GM12878 (cell line): ENCODE measurements around the gene HIP1. TPM values are rescaled to one million over a fixed set of nuclear protein-coding genes. Genes with fewer than 3 reads are reported as not detected.
"Not testable (repeated sequence)": the region's sequence is repeated elsewhere in the genome, so short reads cannot be mapped to it uniquely, and the experiment has no call there.

Experiments
- ATAC-seq: fragments of 200-7000 bp; cut with Tn5 transposase; 3 replicates; pipeline ENCODE4 v1.9.1; 2020; ENCODE audit warnings: mild to moderate bottlenecking, moderate library complexity
- BruUV-seq: library from RNA; stranded (reverse); fragments of 400-500 nt; replicated peaks from 2 replicates; lab custom pipeline; 2021; lab: Mats Ljungman, UMichigan
- CTCF ChIA-PET: fragments of 300-600 bp; sonication (Branson Sonifier 250); formaldehyde crosslinking; extraction: SDS; loops from one replicate; lab custom pipeline; 2021; ENCODE audit warnings: inconsistent platforms; lab: Yijun Ruan, JAX
- POLR2A ChIA-PET: fragments of 350-600 bp; formaldehyde crosslinking; extraction: SDS; loops from one replicate; lab custom pipeline; 2021; ENCODE audit warnings: inconsistent platforms; lab: Charles Lee
- RAD21 ChIA-PET: fragments of 300-600 bp; sonication (Branson Sonifier 250); formaldehyde crosslinking; loops from one replicate; lab custom pipeline; 2023; ENCODE audit warnings: antibody characterized with exemption; ENCODE audit not compliant: unreplicated experiment; lab: Charles Lee
- SMC1A ChIA-PET: fragments of 300-600 bp; sonication (Branson Sonifier 250); formaldehyde crosslinking; loops from one replicate; lab custom pipeline; 2023; ENCODE audit not compliant: unreplicated experiment, uncharacterized antibody; lab: Charles Lee
- DNase-seq: peaks from one replicate; pipeline ENCODE4 v3.0.0-alpha.2; 2011; ENCODE audit warnings: low read depth, low spot score
- FAIRE-seq: peaks from 3 replicates; lab custom pipeline; 2011; peaks lifted over from hg19 to GRCh38; lab: Jason Lieb, UNC
- H2AFZ ChIP-seq: 2 replicates; pipeline ENCODE4 v1.6.0; 2011; ENCODE audit warnings: low read depth, low read length, control low read depth; ENCODE audit not compliant: control insufficient read depth
- H3K27ac ChIP-seq: 2 replicates; pipeline ENCODE4 v1.5.1; 2011; ENCODE audit warnings: control low read depth; ENCODE audit not compliant: control insufficient read depth, insufficient read depth
- H3K27me3 ChIP-seq, 2 experiments: replicated peaks in 1 of 2; 2 replicates each; pipeline versions ENCODE4 v1.6.0 to v1.6.1; 2011; ENCODE audit warnings: low read length in 1 of 2; ENCODE audit not compliant: control insufficient read depth in 2 of 2, insufficient read depth in 2 of 2
- H3K36me3 ChIP-seq, 2 experiments: 2 replicates each; pipeline ENCODE4 v1.5.1; 2011; ENCODE audit warnings: low read length in 1 of 2; ENCODE audit not compliant: control insufficient read depth in 2 of 2, insufficient read depth in 2 of 2
- H3K4me1 ChIP-seq: 2 replicates; pipeline ENCODE4 v1.6.1; 2011; ENCODE audit warnings: mild to moderate bottlenecking, low read length, moderate library complexity, mixed read lengths; ENCODE audit not compliant: control insufficient read depth, insufficient read depth
- H3K4me2 ChIP-seq: 2 replicates; pipeline ENCODE4 v1.6.0; 2011; ENCODE audit warnings: control low read depth; ENCODE audit not compliant: control insufficient read depth, insufficient read depth
- H3K4me3 ChIP-seq: fragments of 200-600 bp; sonication (generic); 2 replicates; pipeline ENCODE4 v1.5.1; 2016
- H3K79me2 ChIP-seq: 2 replicates; pipeline ENCODE4 v1.6.0; 2011; ENCODE audit warnings: low read length; ENCODE audit not compliant: control insufficient read depth, insufficient read depth
- H3K9ac ChIP-seq: 2 replicates; pipeline ENCODE4 v1.8.0; 2011; ENCODE audit warnings: low read length, control low read depth, mixed read lengths; ENCODE audit not compliant: control insufficient read depth, insufficient read depth
- H3K9me3 ChIP-seq: replicated peaks from 3 replicates; pipeline ENCODE4 v1.5.1; 2011; ENCODE audit warnings: mild to moderate bottlenecking, low read length; ENCODE audit not compliant: control insufficient read depth, insufficient read depth
- H4K20me1 ChIP-seq: 2 replicates; pipeline ENCODE4 v1.6.0; 2011; ENCODE audit not compliant: control insufficient read depth, insufficient read depth
- EZH2 ChIP-seq: IDR thresholded peaks from 2 replicates; pipeline ENCODE4 v1.6.1; 2012; ENCODE audit warnings: low read depth, mild to moderate bottlenecking, control low read depth, inconsistent platforms, low read length, borderline replicate concordance; ENCODE audit not compliant: control insufficient read depth
- JUNB ChIP-seq: IDR thresholded peaks from 2 replicates; pipeline ENCODE4 v1.6.1; 2016; ENCODE audit warnings: antibody characterized with exemption, mild to moderate bottlenecking
- MEF2B ChIP-seq: fragments of 450-650 bp; IDR thresholded peaks from 2 replicates; pipeline ENCODE4 v1.6.1; 2018; ENCODE audit warnings: mild to moderate bottlenecking, moderate library complexity; ENCODE audit not compliant: partially characterized antibody, poor library complexity, severe bottlenecking
- MYB ChIP-seq: fragments of 150-350 bp; IDR thresholded peaks from 2 replicates; pipeline ENCODE4 v1.6.1; 2014; ENCODE audit warnings: mild to moderate bottlenecking, low read depth, low read length, borderline replicate concordance
- NBN ChIP-seq: fragments of 450-650 bp; IDR thresholded peaks from 2 replicates; pipeline ENCODE4 v1.6.1; 2016
- NFYA ChIP-seq: IDR thresholded peaks from 2 replicates; pipeline ENCODE4 v1.6.1; 2011; ENCODE audit warnings: low read depth, mild to moderate bottlenecking, low read length, improper control_type of control experiment, borderline replicate concordance
- USF2 ChIP-seq: IDR thresholded peaks from 2 replicates; pipeline ENCODE4 v1.6.1; 2011; ENCODE audit warnings: low read depth, low read length, improper control_type of control experiment, borderline replicate concordance
- WRNIP1 ChIP-seq: IDR thresholded peaks from 2 replicates; pipeline ENCODE4 v1.6.1; 2011; ENCODE audit warnings: low read depth, low read length, improper control_type of control experiment, borderline replicate concordance
- ZNF207 ChIP-seq: fragments of 450-650 bp; IDR thresholded peaks from 2 replicates; pipeline ENCODE4 v1.6.1; 2014; ENCODE audit warnings: antibody characterized with exemption, mild to moderate bottlenecking, borderline replicate concordance
- WGBS: methylation state at CpG from one replicate; pipeline ENCODE4 v1.1.6; 2016; ENCODE audit warnings: low lambda C conversion rate; ENCODE audit not compliant: insufficient replicate concordance, insufficient coverage; ENCODE audit errors: missing lambda C conversion rate; 5-methylcytosine and 5-hydroxymethylcytosine counted together
- in situ Hi-C: fragments of 300-500 bp; cut with MboI; formaldehyde crosslinking; loops from 9 replicates; pipeline ENCODE4 v1.14.3; 2018; ENCODE audit warnings: mixed read lengths
- intact Hi-C: fragments of 100-400 bp; cut with micrococcal nuclease; formaldehyde crosslinking; loops from one replicate; pipeline ENCODE4 v1.14.2; 2022; ENCODE audit not compliant: unreplicated experiment
- polyA plus RNA-seq, 11 experiments: library from polyadenylated mRNA; depleted of rRNA in 4 of 11; unstranded in 6 of 11; stranded (reverse) in 5 of 11; fragments of >200 nt; fragmentation: Nextera tagmentation in 4 of 11; fragmentation: Illumina TruSeq in 1 of 11; extraction: Ambion mirVana in 4 of 11; extraction: Trizol in 1 of 11; gene quantifications; 1 replicate in 1 of 11; 2 replicates in 10 of 11; pipeline versions ENCODE4 v1.2.1 to v1.2.3, GENCODE V29; 2011 to 2016; ENCODE audit warnings: inconsistent platforms in 2 of 11, missing spikeins in 2 of 11, low read depth in 1 of 11
- total RNA-seq, 4 experiments: library from RNA; depleted of rRNA in 3 of 4; stranded (reverse); fragments of >200 nt in 3 of 4; fragmentation: Illumina TruSeq in 1 of 4; extraction: Trizol in 1 of 4; gene quantifications; 2 replicates each; pipeline versions ENCODE4 v1.2.1 to v1.2.3, GENCODE V29; 2013 to 2021
- TF ChIP-seq, protein P1 (sequence below): fragments of 150-350 bp; IDR thresholded peaks from 2 replicates; pipeline ENCODE4 v1.6.1; 2014; ENCODE audit warnings: mild to moderate bottlenecking, low read depth, low read length

The HIP1 gene
- total and polyA plus RNA-seq, 10 of the 15 experiments (the other 5 are each of a cell fraction or from before 2014, with no cell fraction given): 1.2 to 9.7 (median 3.2) TPM

GRCh38 chr7:75609416-75609815, 129.3 kb downstream of the HIP1 start:
- in situ Hi-C loops, H4K20me1 ChIP-seq, CTCF ChIA-PET, intact Hi-C loops, H3K36me3 ChIP-seq, H3K9me3 ChIP-seq, FAIRE-seq, H2AFZ ChIP-seq, ATAC-seq, H3K4me2 ChIP-seq, H3K79me2 ChIP-seq, BruUV-seq, H3K4me1 ChIP-seq, POLR2A ChIA-PET, H3K27me3 ChIP-seq, H3K9ac ChIP-seq, SMC1A ChIA-PET, DNase-seq, H3K27ac ChIP-seq, H3K4me3 ChIP-seq: not testable (repeated sequence)
- 88% methylated on average over 11 of the region's 11 CpGs for WGBS
- RAD21 ChIA-PET: interaction anchor here (0.7 kb wide), 1 partner anchor 18 kb away, joined by 3 read pairs; no protein-coding TSS in a partner anchor

DNA sequence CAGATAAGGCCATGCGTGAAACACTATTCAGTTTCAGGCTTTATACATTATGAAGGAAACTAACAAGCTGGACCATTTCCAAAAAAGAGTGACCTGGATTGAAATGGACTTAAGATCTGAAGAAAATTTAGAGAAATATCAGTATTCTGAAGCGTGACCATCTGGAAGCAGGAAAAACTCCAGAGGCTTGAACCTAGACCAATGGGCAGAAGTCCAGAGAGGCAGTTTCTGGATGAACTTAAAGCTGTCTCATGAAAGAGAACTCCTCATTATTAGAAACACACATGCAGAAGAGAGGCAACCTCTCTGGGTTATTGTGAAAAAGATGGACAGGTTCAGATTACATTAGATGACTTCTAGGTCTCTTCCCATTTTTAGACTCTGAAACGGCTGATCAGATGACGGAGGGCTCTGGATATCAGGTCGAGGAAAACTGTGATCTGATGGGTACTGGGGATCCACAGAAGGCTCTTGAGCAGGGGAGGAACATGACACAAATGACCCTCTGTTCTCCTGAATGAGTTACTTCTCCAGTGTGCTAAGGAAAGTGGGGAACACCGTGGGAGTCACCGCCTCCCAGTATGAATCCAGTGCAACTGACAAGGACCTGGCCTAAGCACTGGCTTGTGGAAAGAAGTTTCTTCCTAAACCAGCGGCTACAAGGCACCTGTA, 130.2 kb downstream of the HIP1 start:
- Histone ChIP-seq H3K4me3 (no peak overlapping the region), H4K20me1 (no peaks in the 10 kb centered on the region), H3K27ac (no peak overlapping the region), H3K79me2 (no peaks in the 10 kb centered on the region), H2AFZ (no peak overlapping the region), H3K27me3 (no peaks in the 10 kb centered on the region), H3K9me3 (no peaks in the 10 kb centered on the region), H3K9ac (no peak overlapping the region), H3K4me1 (no peaks in the 10 kb centered on the region), H3K36me3 (no peaks in the 10 kb centered on the region), H3K4me2 (no peak overlapping the region)
- ATAC-seq: no peak
- ChIA-PET SMC1A (no interaction called here), CTCF (no interaction called here), POLR2A (no interaction called here), RAD21 (no interaction called here)
- no TSS peak for BruUV-seq
- WGBS: 79% methylated on average over 8 of the region's 8 CpGs
- intact Hi-C loops: no loop called here
- TF ChIP-seq NFYA: no peak
- no peak for TF ChIP-seq USF2
- TF ChIP-seq MYB: no peak
- TF ChIP-seq JUNB: no peak
- no peak for TF ChIP-seq EZH2
- no peak for TF ChIP-seq NBN
- no peak for TF ChIP-seq MEF2B
- TF ChIP-seq, protein P1, sequence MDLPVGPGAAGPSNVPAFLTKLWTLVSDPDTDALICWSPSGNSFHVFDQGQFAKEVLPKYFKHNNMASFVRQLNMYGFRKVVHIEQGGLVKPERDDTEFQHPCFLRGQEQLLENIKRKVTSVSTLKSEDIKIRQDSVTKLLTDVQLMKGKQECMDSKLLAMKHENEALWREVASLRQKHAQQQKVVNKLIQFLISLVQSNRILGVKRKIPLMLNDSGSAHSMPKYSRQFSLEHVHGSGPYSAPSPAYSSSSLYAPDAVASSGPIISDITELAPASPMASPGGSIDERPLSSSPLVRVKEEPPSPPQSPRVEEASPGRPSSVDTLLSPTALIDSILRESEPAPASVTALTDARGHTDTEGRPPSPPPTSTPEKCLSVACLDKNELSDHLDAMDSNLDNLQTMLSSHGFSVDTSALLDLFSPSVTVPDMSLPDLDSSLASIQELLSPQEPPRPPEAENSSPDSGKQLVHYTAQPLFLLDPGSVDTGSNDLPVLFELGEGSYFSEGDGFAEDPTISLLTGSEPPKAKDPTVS: no peak
- TF ChIP-seq ZNF207: no peak
- no peak for TF ChIP-seq WRNIP1
- in situ Hi-C loops: no loop called here
- DNase-seq: no peak
- FAIRE-seq: no peak
